Brain microvascular endothelial cell (primary cell): Measurements from ENCODE around the gene FAM131B.
A peak's percentile ranks its signal among the peaks of the same experiment; 100 is the strongest.
"Not testable (repeated sequence)": the region's sequence is repeated elsewhere in the genome, so short reads cannot be mapped to it uniquely, and the experiment has no call there.

Experiments
- DNase-seq: peaks from one replicate; pipeline ENCODE4 v3.0.0-alpha.2; 2020
- H3K27ac ChIP-seq: fragments of 250-450 bp; sonication (Bioruptor Pico); 2 replicates; pipeline ENCODE4 v1.5.1; 2020; ENCODE audit warnings: mild to moderate bottlenecking, moderate library complexity
- H3K27me3 ChIP-seq: fragments of 250-450 bp; sonication (Bioruptor Pico); replicated peaks from 2 replicates; pipeline ENCODE4 v1.5.1; 2020; ENCODE audit warnings: mild to moderate bottlenecking
- H3K36me3 ChIP-seq: fragments of 250-450 bp; sonication (Bioruptor Pico); replicated peaks from 2 replicates; pipeline ENCODE4 v1.5.1; 2020; ENCODE audit warnings: mild to moderate bottlenecking
- H3K4me3 ChIP-seq: 2 replicates; pipeline ENCODE4 v1.5.1; 2011; ENCODE audit warnings: low read depth, mild to moderate bottlenecking, control low read depth, low read length, moderate library complexity
- in situ Hi-C: cut with HindIII; loops from 2 replicates; pipeline ENCODE4 v1.10.0; 2017; ENCODE audit warnings: low sequenced_read_pairs, low pct_ligation_motif_present
- TF ChIP-seq, protein P1 (sequence below): IDR thresholded peaks from 2 replicates; pipeline ENCODE4 v1.5.1; 2011; ENCODE audit warnings: low read depth, mild to moderate bottlenecking, moderate library complexity, low read length, control low read depth, inconsistent platforms; ENCODE audit errors: missing control alignments

FAM131B gene

DNA sequence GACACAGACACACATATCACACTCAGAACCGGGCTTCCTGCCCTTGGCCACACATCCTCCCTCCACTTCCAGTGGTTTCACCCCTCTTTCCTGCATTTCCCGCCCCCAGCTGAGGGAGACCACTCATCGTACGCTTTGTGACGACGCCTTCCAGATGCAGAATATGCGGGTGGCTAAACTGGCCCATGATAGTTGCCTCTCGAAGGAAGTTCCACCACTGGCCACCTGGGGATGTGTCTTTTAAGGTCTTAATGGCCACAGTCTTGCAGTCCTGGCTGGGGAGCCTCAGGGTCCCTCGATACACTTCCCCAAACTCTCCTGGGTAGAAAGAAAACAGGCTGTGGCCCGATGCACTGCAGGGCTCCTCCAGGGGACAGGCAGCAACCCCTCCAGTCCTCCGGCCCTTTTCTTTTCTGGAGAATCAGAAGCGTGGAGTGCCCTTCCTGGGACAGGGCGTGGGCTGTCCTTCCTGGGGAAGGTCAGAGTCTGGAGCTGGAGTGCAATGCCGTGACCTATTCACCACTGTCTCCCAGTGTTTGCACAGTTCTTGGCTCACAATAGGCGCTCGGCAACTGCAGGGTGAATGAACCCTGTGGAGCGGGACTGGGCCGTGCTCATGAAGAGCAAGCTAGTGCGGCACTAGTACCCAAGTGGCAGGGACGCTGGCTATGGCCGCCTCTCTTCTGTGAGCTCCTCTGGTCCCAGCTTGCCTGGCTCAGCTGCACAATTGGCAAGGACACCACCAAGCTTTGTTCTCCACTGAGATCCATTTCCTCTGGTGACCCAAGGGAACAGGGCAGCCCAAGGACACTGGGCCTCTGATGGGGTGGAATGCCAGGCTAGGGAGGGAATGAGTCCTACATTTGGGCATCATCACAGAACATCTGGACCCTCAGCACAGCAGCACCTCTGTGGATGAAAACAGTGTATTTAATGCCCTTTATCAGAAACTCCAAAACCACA lies 33.0 kb upstream of the FAM131B start:
- peaks cover 26% of the 10 kb centered on the region for H3K36me3 ChIP-seq
- no peak overlapping the region for H3K27ac ChIP-seq
- in situ Hi-C loops: no loop called here
- TF ChIP-seq, protein P1, sequence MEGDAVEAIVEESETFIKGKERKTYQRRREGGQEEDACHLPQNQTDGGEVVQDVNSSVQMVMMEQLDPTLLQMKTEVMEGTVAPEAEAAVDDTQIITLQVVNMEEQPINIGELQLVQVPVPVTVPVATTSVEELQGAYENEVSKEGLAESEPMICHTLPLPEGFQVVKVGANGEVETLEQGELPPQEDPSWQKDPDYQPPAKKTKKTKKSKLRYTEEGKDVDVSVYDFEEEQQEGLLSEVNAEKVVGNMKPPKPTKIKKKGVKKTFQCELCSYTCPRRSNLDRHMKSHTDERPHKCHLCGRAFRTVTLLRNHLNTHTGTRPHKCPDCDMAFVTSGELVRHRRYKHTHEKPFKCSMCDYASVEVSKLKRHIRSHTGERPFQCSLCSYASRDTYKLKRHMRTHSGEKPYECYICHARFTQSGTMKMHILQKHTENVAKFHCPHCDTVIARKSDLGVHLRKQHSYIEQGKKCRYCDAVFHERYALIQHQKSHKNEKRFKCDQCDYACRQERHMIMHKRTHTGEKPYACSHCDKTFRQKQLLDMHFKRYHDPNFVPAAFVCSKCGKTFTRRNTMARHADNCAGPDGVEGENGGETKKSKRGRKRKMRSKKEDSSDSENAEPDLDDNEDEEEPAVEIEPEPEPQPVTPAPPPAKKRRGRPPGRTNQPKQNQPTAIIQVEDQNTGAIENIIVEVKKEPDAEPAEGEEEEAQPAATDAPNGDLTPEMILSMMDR: peak; percentile 57
- DNase-seq: no peak
- no peaks in the 10 kb centered on the region for H3K27me3 ChIP-seq
- H3K4me3 ChIP-seq: no peak overlapping the region

DNA sequence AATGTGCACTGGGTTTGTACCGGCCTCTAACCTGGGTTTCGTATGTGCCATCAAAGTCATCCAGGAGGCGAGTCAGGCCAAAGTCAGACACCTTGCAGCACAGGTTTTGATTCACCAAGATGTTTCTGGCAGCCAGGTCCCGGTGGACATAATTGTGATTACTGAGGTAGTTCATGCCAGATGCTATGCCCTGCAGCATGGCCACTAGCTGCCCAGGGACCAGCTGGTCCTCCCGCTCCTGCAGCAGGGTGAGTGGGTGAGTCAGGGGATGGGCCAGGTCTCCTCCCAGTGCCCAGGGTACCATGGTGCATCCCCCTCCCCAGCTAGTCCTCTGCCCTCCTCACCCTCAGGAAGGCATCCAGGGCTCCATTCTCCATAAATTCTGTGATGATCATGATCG lies 32.3 kb upstream of the FAM131B start:
- no peaks in the 10 kb centered on the region for H3K27me3 ChIP-seq
- no peak overlapping the region for H3K4me3 ChIP-seq
- H3K27ac ChIP-seq: no peak overlapping the region
- TF ChIP-seq, protein P1: no peak
- peaks cover 33% of the 10 kb centered on the region for H3K36me3 ChIP-seq
- no peak for DNase-seq
- in situ Hi-C loops: no loop called here

DNA sequence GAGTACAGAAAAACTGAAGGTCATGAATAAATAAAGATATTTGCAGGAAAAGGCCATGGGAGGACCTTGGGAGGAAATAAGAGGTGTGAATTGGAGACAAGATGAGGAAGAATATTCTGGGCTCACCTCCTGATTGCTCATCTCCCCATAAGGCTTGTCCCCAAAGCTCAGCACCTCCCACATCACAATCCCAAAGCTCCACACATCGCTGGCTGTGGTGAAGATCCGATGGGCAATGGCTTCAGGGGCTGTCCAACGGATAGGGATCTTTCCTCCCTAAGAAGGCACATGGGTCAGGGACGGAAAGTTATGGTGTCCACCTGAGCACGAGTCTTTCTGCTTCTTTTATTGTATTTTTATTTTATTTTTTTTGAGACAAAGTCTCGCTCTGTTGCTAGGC lies 31.6 kb upstream of the FAM131B start:
- Histone ChIP-seq H3K27ac (no peak overlapping the region), H3K36me3 (peaks cover 40% of the 10 kb centered on the region), H3K27me3 (no peaks in the 10 kb centered on the region), H3K4me3 (no peak overlapping the region)
- in situ Hi-C loops: no loop called here
- TF ChIP-seq, protein P1: no peak
- DNase-seq: no peak

DNA sequence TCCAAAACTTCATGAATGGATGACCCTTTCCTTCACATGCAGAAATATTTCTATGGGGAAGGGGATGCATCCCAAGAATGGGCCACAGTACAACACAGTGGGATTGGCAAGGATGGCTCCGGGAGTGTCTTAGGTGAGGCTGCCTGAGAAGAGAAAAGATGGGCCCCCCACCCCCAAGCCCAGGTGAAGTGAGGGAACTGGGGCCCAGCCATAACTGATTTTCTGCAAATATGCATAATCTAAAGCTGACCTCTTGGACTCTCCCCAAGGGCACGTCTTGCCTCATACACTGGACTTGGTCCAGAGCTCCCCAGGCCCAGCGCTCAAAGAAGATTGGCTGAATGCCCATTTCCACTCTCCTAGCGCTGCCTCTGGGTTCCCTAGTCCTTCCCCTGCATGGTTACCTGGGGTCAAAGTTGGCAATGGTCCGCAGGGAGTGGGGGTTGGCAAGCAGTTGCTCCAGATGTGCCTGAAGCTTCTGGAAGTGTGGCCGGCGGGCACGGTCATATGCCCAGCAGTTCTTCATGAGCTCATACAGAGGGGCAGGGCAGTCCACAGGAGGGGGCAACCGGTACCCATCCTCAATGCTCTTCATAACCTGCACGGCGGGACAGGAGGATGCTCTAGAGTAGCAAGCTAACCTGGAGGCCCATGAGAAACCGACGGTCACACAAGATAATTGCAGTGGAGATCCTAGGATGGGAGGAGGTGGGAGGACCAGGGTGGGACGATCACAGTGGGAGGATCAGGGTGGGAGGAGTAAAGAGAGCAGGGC lies 30.9 kb upstream of the FAM131B start:
- TF ChIP-seq, protein P1: no peak
- Histone ChIP-seq H3K4me3 (no peak overlapping the region), H3K36me3 (peaks cover 46% of the 10 kb centered on the region), H3K27me3 (no peaks in the 10 kb centered on the region), H3K27ac (no peak overlapping the region)
- in situ Hi-C loops: no loop called here
- DNase-seq: no peak

DNA sequence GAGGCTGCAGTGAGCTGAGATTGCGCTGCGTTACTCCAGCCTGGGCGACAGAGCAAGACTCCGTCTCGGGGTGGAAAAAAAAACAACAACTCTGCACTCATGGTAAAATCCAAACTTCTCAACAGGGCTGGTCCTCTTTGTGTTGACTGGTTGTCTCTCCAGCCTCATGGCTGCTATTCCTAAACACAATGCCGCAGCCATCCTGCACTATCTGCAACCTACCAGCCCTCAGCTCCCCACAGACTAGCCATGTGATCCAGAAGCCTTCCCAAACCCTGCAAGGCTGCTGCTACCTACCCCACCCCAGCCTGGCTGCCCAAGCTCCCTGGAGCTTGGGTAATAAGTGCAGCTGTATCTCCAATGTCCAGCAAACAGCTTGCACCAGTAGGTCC lies 30.4 kb upstream of the FAM131B start:
- in situ Hi-C loops: no loop called here
- DNase-seq: no peak
- Histone ChIP-seq H3K36me3 (peaks cover 52% of the 10 kb centered on the region), H3K4me3 (no peak overlapping the region), H3K27ac (no peak overlapping the region), H3K27me3 (no peaks in the 10 kb centered on the region)
- TF ChIP-seq, protein P1: no peak

DNA sequence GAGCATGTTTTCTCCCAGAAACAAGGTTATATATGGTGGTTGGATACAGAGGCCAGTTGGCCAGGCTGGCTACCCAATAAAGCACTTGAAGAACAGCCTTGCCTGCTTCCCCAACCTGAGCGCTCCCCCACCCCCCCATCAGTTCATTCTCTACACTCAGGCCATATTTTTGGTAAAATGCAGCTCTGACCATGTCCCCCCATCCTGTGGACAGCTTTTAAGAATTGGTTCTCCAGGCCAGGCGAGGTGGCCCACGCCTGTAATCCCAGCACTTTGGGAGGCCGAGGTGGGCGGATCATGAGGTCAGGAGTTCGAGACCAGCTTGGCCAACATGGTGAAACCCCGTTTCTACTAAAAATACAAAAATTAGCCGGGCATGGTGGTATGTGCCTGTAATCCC lies 29.9 kb upstream of the FAM131B start:
- in situ Hi-C loops, H3K4me3 ChIP-seq, H3K27me3 ChIP-seq, DNase-seq: not testable (repeated sequence)
- H3K27ac ChIP-seq: peak overlapping the region; percentile 69
- peaks cover 57% of the 10 kb centered on the region for H3K36me3 ChIP-seq
